Endodermal cell (in vitro differentiated cells): Measurements from ENCODE around the gene CFAP65. TPM values are rescaled to one million over a fixed set of nuclear protein-coding genes. Genes with fewer than 3 reads are reported as not detected.
A peak's percentile ranks its signal among the peaks of the same experiment; 100 is the strongest.

Experiments used
- DNase-seq: peaks from one replicate; pipeline ENCODE4 v3.0.0-alpha.2; 2017
- H3K27ac ChIP-seq: 2 replicates; pipeline ENCODE4 v1.5.1; 2013; ENCODE audit warnings: mild to moderate bottlenecking, low read depth, low read length, moderate library complexity
- H3K27me3 ChIP-seq: 2 replicates; pipeline ENCODE4 v1.6.1; 2013; ENCODE audit warnings: mild to moderate bottlenecking, low read length, moderate library complexity; ENCODE audit not compliant: insufficient read depth, control insufficient read depth, poor library complexity, severe bottlenecking
- H3K36me3 ChIP-seq: 2 replicates; pipeline ENCODE4 v1.7.0; 2013; ENCODE audit warnings: mild to moderate bottlenecking, low read length, moderate library complexity; ENCODE audit not compliant: control insufficient read depth, insufficient read depth
- H3K4me1 ChIP-seq: one replicate; pipeline ENCODE4 v1.7.0; 2013; ENCODE audit warnings: low read length; ENCODE audit not compliant: control insufficient read depth, insufficient read depth
- H3K4me3 ChIP-seq: 2 replicates; pipeline ENCODE4 v1.5.1; 2013; ENCODE audit warnings: mild to moderate bottlenecking, low read length, moderate library complexity
- H3K9ac ChIP-seq: 2 replicates; pipeline ENCODE4 v1.6.1; 2013; ENCODE audit warnings: mild to moderate bottlenecking, low read length, moderate library complexity; ENCODE audit not compliant: poor library complexity, severe bottlenecking; ENCODE audit errors: extremely low read depth
- H3K9me3 ChIP-seq: 2 replicates; pipeline ENCODE4 v1.6.1; 2013; ENCODE audit warnings: mild to moderate bottlenecking, low read length, moderate library complexity; ENCODE audit not compliant: control insufficient read depth
- H3K27ac Mint-ChIP-seq: 2 replicates; pipeline ENCODE4 v1.8.0; 2020; ENCODE audit warnings: mixed read lengths
- H3K27me3 Mint-ChIP-seq: 2 replicates; pipeline ENCODE4 v1.8.0; 2021; ENCODE audit warnings: mild to moderate bottlenecking, mixed read lengths; ENCODE audit not compliant: insufficient read depth
- H3K36me3 Mint-ChIP-seq: 2 replicates; pipeline ENCODE4 v1.8.0; 2020; ENCODE audit warnings: low read depth, mixed read lengths
- H3K4me1 Mint-ChIP-seq: 2 replicates; pipeline ENCODE4 v1.8.0; 2020; ENCODE audit warnings: mixed read lengths
- H3K4me3 Mint-ChIP-seq: 2 replicates; pipeline ENCODE4 v1.8.0; 2020; ENCODE audit warnings: mild to moderate bottlenecking, moderate library complexity, mixed read lengths
- H3K9me3 Mint-ChIP-seq: 2 replicates; pipeline ENCODE4 v1.8.0; 2020; ENCODE audit warnings: mild to moderate bottlenecking, mixed read lengths
- WGBS, 2 experiments: methylation state at CpG; one replicate each; pipeline versions ENCODE4 v1.1.5 to v1.1.7; 2013; ENCODE audit warnings: missing lambda C conversion rate in 2 of 2, mixed read lengths in 1 of 2; ENCODE audit not compliant: insufficient coverage in 1 of 2, insufficient read length in 1 of 2; 5-methylcytosine and 5-hydroxymethylcytosine counted together
- total RNA-seq, 2 donors: library from RNA; stranded (reverse); fragmentation: NEBNext Ultra II Directional in 1 of 2; extraction: Animal tissue kit (Norgen Biotek cat#: 25700) in 1 of 2; gene quantifications; 2 replicates in 1 of 2; 3 replicates in 1 of 2; pipeline ENCODE4 v1.2.1, GENCODE V29; 2021
- TF ChIP-seq, protein P1 (sequence below): fragments of 200-600 bp; sonication (generic); conservative IDR thresholded peaks from 2 replicates; pipeline ENCODE4 v1.5.0; 2021; ENCODE audit warnings: antibody characterized with exemption, mild to moderate bottlenecking

CFAP65 gene
- total RNA-seq, 2 donors from 2014 or later, result 0.84 to 1.5 TPM

- Histone ChIP-seq H3K4me3 (peak overlapping the region; percentile 91), H3K9me3 (no peaks in the 10 kb centered on the region), H3K4me1 (peaks cover 14% of the 10 kb centered on the region), H3K27me3 (peaks cover 31% of the 10 kb centered on the region), H3K27ac (no peak overlapping the region), H3K36me3 (no peaks in the 10 kb centered on the region), H3K9ac (peak overlapping the region; percentile 93)
- Mint-ChIP-seq H3K27ac (peak overlapping the region; percentile 87), H3K4me1 (peaks cover 24% of the 10 kb centered on the region), H3K4me3 (peak overlapping the region; percentile 81), H3K27me3 (peaks cover 70% of the 10 kb centered on the region), H3K9me3 (no peaks in the 10 kb centered on the region), H3K36me3 (no peaks in the 10 kb centered on the region)
- peak; percentile 55 for DNase-seq
- 3 to 4% methylated on average over 8 to 26 of the region's 26 CpGs for WGBS, 2 experiments
- TF ChIP-seq, protein P1, sequence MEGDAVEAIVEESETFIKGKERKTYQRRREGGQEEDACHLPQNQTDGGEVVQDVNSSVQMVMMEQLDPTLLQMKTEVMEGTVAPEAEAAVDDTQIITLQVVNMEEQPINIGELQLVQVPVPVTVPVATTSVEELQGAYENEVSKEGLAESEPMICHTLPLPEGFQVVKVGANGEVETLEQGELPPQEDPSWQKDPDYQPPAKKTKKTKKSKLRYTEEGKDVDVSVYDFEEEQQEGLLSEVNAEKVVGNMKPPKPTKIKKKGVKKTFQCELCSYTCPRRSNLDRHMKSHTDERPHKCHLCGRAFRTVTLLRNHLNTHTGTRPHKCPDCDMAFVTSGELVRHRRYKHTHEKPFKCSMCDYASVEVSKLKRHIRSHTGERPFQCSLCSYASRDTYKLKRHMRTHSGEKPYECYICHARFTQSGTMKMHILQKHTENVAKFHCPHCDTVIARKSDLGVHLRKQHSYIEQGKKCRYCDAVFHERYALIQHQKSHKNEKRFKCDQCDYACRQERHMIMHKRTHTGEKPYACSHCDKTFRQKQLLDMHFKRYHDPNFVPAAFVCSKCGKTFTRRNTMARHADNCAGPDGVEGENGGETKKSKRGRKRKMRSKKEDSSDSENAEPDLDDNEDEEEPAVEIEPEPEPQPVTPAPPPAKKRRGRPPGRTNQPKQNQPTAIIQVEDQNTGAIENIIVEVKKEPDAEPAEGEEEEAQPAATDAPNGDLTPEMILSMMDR, result no peak
Measured at GRCh38 chr2:219001100-219001576, 40.2 kb downstream of the CFAP65 start.

- Mint-ChIP-seq H3K4me1 (peaks cover 25% of the 10 kb centered on the region), H3K36me3 (no peaks in the 10 kb centered on the region), H3K9me3 (no peaks in the 10 kb centered on the region), H3K27me3 (peaks cover 70% of the 10 kb centered on the region), H3K4me3 (peak overlapping the region; percentile 81), H3K27ac (peak overlapping the region; percentile 87)
- DNase-seq, result peak; percentile 67
- TF ChIP-seq, protein P1, result no peak
- Histone ChIP-seq H3K36me3 (no peaks in the 10 kb centered on the region), H3K27me3 (peaks cover 30% of the 10 kb centered on the region), H3K9me3 (no peaks in the 10 kb centered on the region), H3K4me1 (peaks cover 14% of the 10 kb centered on the region), H3K27ac (no peak overlapping the region), H3K9ac (peak overlapping the region; percentile 93), H3K4me3 (peak overlapping the region; percentile 91)
- 0 to 11% methylated on average over 1 to 8 of the region's 8 CpGs for WGBS, 2 experiments
Measured at GRCh38 chr2:219000569-219000960, 40.8 kb downstream of the CFAP65 start.

DNA sequence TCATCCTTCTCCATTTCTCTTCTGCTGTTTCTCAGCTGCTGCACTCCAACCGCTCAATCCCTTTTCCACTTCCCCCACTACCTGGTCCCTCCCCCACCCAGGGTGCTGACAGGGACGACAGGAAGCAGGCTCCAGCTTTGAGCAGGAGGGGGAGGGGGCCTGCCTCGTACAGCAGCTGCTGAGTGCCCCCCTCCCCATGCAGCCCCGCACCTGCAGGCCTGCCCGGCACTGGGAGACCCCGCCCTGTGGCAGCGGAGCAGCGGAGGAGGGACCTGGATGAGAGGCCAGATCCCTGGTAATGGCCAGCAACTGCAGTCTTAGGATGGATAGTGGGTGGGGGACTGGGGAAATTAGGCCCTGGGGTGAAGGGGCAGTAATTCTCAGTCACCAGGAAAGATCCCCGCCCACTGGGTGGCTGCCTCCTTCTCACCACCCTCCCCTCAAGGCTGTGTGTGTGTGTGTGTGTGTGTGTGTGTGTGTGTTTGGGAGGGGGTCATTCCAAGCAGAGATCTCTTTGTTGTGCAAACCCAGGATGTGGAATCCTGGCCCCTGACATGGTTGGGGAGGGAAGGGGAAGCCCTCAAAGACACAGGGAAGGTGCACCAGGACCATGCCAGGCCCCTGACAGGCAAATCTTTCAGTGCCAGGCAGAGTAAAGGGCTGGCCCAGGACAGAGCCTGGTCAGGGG, 41.3 kb downstream of the CFAP65 start:
- peaks cover 30% of the 10 kb centered on the region for H3K27me3 ChIP-seq

More for the DNA sequence above, 41.3 kb downstream of the CFAP65 start:
- Histone ChIP-seq H3K4me1 (peaks cover 14% of the 10 kb centered on the region), H3K4me3 (peak overlapping the region; percentile 91), H3K9me3 (no peaks in the 10 kb centered on the region), H3K36me3 (no peaks in the 10 kb centered on the region), H3K27ac (no peak overlapping the region), H3K9ac (peak overlapping the region; percentile 93)
- 0 to 4% methylated on average over 2 to 8 of the region's 9 CpGs for WGBS, 2 experiments
- Mint-ChIP-seq H3K4me3 (peak overlapping the region; percentile 81), H3K27ac (peak overlapping the region; percentile 87), H3K36me3 (no peaks in the 10 kb centered on the region), H3K4me1 (peaks cover 25% of the 10 kb centered on the region), H3K27me3 (peaks cover 70% of the 10 kb centered on the region), H3K9me3 (no peaks in the 10 kb centered on the region)
- peak; percentile 90 for DNase-seq
- TF ChIP-seq, protein P1, result no peak
